OCI-M1 (cell line): ENCODE data around the gene CLDN20.
"Not testable (repeated sequence)": the region's sequence is repeated elsewhere in the genome, so short reads cannot be mapped to it uniquely, and the experiment has no call there.

ENCODE experiments used
- DNase-seq: peaks from one replicate; lab custom pipeline; 2025; lab: John Stamatoyannopoulos, UW

CLDN20 gene

DNA sequence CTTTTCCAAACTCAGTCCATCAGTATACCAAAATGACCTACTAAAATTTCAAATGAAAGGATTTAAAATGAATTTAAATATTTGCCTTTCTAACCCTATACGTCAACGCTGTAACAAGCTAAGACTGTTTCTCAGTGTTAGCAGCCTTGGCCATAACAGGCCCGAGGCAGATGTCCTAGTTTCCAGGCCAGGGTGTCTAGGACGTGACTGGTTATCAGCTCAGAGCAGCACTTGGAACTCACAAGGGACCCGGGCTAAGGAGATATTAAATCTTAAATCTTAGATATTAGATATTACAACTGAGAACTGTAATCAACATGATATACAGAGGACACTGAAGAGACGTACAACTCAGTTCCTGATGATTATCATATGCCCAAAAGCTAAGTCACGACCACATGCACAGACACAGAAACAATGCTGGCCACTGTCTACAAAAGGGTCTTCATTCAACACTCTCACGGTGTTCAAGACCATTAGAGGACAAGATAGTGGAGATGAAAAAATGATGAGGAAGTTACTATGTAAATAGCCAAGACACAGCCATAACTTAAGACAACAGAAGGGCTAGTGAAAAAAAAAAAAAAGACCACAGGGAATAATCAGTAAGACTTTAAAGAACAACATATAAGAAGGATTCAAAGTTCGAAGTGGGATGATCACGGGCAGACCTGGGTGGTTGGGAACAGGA, at the start of gene CLDN20:
TSS of gene CLDN20 (plus strand) at position 641 of the 691 bp plus-strand sequence. CDS start 11,707 bp downstream, outside the sequence.
- no peak for DNase-seq

GRCh38 chr6:155215906-155216305, 47.9 kb upstream of the CLDN20 start:
- DNase-seq = no peak

DNA sequence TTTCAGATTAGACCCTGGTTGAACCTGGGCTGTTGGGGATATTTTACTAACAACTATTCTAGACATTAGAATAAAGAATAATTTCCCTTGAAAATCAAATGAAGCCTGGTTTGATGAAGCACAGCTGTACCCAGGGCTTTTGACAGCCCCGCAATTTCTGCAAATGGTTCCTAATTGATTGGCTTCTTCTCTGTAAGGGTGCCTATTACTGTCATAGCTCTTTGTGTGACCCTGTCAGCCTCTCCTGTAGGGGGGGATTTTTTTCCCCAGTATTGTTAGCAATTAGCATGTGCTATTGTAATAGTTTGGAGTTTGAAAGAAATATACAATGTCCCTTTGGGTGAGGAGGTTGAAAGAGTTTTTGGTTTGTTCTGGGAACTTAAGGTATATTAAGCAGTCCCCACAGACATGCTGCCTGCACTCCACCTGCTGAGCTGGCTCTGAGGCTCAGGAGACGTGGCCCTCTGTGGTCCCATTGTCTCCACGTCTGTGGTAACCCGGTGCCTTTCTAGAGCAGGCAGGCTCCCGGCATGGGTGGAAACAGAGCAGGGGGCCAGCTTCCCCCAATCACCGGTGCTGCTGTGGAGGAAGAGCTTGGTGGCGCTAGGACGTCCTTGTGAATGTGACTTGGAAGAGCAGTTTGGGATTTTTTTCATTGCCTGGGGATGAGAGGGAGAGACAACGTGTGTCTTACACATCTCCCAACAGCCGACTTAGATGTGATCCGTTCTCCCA, 47.3 kb upstream of the CLDN20 start:
- DNase-seq = no peak

GRCh38 chr6:155218711-155219110, 45.1 kb upstream of the CLDN20 start:
- DNase-seq = not testable (repeated sequence)

DNA sequence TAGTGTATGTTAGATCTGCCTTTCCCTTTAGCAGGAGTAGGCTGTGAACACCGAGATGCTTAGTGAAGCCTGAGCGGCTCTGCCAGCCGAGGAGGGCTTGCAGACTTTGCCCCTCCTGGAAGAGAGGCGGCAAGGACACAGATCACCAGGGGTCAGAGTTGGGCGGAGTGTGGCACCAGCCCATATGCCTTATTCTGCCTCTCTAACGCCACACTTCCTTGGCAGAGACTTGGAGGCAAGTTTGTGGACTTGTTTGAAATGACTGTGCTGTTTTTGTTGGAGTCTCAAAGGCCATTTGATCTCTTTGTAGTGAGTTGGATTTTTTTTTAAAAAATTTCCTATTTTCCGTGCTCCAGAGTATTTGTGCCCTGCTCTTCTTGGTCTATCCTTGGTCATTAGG, 44.5 kb upstream of the CLDN20 start:
- DNase-seq = no peak

- no peak for DNase-seq
Measured at GRCh38 chr6:155219858-155220301, 43.9 kb upstream of the CLDN20 start.

DNA sequence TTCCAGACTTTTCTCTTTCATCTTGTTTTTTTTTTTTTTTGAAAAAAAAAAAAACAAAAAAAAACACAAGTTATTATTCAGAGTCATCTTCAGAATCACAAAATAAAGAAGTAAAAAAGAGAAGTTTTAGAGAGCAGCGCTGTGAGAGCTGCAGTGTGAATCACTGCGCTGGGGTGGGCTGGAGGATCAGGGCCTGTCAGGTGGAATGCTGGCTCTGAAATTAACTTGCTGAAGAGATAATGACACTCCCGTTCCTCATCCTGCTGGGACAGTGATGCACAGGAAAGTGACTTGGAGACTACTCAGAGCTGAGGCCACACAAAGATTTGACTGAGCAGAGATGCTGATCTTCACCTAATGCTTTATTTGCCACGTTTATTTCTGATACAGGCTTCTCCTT, 42.7 kb upstream of the CLDN20 start:
- DNase-seq = no peak

GRCh38 chr6:155222506-155222905, 41.3 kb upstream of the CLDN20 start:
- no peak for DNase-seq

DNA sequence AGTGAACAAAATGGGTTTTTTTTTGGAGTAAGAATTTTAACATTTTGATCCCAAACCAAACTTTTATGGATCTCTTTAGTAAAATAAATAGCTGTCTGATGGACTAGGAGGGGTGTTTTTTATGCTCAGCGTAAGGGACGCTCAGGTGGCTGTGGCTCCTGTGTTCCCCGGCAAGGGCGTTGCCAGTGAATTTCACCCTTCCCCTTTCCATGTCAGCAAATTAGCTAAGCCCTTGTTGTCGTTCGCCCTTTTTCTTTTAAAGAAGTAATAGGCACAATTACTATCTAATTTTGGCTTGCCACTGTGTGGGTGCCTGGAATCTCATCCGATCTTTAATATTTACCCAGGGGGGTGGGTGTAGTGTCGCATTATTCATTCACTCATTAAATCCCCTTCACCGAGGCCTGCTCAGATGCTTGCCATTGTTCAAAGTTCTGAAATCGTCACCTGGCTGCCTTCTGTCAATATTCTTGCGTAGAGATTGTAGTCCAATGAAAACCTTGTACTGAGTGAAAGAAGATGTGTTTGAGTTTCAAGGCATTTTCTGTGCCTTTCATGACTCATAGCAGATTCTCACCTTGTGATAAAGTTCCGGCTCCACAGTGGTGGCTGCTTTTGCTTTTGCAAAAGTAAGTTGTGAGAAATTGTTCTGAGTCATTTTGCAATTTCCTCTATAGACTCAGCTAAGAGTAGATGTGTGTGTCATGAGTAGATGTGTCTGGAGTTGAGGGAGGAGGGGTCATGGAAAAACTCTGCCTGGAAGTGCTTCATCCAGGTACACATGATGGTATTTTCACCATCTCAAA, 40.0 kb upstream of the CLDN20 start:
- no peak for DNase-seq

DNA sequence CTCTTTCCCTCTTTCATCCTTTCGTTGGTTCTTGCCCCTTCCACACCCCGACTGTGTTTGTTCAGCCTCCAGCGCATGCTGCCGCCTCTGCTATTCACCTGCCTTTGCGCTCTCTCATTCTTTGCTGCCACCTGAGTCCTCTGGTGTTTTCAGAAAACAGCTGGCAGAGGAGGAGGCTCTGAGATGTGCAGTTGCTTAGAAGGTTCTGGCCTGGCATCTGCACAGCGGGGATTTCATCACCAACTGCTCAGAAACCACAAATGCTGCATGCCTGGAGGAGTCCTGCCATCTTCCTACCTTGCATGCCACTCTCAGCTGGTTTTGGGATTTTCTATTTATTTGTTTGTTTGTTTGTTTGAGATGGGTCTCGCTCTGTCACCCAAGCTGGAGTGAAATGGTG, 39.2 kb upstream of the CLDN20 start:
- DNase-seq = no peak

GRCh38 chr6:155227046-155227445, 36.8 kb upstream of the CLDN20 start:
- DNase-seq = no peak

GRCh38 chr6:155228546-155229166, 35.2 kb upstream of the CLDN20 start:
- no peak for DNase-seq

- DNase-seq = not testable (repeated sequence)
Measured at GRCh38 chr6:155230975-155231374, 32.8 kb upstream of the CLDN20 start.

DNA sequence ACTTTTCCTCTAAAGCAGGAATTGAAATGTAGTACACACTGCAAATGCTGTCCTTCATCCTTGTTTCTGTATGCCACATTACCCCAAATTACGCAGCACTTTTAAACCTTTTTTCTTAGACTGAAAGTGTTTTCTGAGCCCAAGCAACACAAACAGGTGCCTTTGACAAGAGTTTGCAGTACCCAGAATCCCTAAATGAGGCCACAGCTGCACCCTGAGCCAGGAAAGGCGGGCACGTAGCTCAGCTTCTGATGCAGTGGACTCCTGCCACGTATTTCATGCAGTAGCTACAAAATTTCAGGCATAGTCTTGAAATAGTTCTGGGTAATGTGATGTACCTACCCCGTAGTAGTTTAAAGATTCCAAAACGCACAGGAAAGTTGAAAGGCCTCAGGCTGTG, 31.0 kb upstream of the CLDN20 start:
- DNase-seq = no peak

DNA sequence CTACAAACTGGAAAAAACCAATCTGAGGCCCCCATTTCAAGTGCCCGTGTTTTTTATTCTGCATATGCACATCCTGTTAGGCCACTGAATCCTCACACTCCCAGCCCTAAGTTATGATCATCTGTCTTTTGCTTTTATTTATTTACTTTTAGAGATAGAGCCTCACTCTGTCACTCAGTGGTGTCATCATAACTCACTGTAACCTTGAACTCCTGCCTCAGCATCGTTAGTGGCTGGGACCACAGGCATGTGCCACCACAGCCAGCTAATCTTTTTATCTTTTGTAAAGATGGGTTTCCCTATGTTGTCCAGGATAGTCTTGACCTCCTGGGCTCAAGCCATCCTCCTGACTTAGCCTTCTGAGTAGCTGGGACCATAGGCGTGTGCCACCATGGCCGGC, 29.6 kb upstream of the CLDN20 start:
- no peak for DNase-seq

DNA sequence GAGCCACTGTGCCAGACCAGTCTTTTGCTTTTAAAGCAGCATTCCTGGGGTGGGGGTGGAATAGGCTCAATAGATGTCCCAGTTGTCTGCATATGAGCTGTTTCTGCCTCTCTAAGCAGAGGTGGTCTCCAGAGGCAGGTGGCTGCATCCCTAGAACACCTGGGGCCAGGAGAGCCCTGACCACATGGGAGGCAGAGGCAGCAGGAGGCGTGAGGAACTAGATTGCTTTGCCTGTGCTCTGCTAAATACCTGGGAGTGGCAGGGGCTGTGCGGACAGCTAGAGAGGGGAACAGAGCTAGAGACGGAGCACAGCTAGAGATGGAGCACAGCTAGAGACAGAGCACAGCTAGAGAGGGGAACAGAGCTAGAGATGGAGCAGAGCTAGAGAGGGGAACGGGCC, 29.1 kb upstream of the CLDN20 start:
- no peak for DNase-seq

GRCh38 chr6:155235087-155235486, 28.7 kb upstream of the CLDN20 start:
- no peak for DNase-seq

GRCh38 chr6:155237613-155238012, 26.2 kb upstream of the CLDN20 start:
- no peak for DNase-seq

DNA sequence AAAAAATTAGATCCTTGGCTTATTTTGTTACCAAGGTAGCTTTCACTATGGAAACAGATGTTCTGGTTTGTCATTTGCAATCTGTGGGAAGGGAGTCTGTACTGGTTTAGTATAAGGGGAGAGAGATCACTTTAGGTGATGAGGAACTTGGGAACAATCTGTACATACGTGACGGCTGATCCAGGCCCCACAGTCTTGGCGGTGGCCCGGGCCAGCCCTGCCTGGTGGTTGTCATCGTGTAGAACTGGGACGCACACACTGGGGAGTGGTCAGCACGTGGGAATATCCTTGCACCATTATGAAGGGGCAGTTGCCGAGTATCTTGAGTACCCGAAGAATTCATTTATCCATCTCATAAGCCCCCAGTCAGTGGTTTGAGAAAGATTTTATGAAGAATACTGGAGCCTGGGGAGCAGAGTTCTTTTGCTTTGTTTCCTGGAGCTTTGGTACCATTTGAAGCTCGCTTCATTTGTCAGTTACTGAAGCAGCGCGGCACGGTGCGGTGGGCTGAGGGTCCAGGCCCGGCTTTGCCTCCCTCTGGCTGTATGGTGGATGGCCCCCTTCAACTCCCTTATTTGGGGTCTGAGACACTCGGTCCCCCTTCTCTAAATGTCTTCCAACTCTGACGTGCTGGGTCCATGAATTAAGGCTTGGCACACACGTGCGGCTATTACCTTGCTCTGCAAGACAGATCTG, 22.8 kb upstream of the CLDN20 start:
- no peak for DNase-seq

GRCh38 chr6:155241966-155242365, 21.8 kb upstream of the CLDN20 start:
- no peak for DNase-seq

GRCh38 chr6:155244434-155244833, 19.4 kb upstream of the CLDN20 start:
- no peak for DNase-seq

- no peak for DNase-seq
Measured at GRCh38 chr6:155245193-155245592, 18.6 kb upstream of the CLDN20 start.
